ENCODE measurements around the gene IFRD2.

DNA sequence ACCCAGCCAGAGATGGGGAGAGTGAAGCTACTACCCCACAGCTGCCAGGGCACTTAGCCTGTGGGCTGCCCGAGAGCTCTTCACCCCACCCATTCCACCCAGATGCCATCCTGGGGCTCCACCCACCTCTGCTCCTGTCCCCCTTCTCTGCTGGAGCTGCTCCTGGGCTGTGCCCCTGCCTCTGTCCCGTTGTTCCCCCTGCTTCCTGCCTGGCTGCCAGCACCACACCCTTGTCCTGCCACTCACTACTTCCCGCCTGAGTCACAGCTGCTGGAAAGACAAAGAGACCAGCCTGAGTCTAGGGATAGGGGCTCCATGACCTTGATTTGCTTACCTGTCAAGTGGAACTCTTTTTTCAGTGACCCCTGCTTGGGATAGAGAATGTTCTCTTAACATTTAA, 43.8 kb downstream of the IFRD2 start:
- TF ChIP-seq, protein P1, sequence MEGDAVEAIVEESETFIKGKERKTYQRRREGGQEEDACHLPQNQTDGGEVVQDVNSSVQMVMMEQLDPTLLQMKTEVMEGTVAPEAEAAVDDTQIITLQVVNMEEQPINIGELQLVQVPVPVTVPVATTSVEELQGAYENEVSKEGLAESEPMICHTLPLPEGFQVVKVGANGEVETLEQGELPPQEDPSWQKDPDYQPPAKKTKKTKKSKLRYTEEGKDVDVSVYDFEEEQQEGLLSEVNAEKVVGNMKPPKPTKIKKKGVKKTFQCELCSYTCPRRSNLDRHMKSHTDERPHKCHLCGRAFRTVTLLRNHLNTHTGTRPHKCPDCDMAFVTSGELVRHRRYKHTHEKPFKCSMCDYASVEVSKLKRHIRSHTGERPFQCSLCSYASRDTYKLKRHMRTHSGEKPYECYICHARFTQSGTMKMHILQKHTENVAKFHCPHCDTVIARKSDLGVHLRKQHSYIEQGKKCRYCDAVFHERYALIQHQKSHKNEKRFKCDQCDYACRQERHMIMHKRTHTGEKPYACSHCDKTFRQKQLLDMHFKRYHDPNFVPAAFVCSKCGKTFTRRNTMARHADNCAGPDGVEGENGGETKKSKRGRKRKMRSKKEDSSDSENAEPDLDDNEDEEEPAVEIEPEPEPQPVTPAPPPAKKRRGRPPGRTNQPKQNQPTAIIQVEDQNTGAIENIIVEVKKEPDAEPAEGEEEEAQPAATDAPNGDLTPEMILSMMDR (IDR thresholded peaks at IDR 0.05; ENCODE audit: low read depth, low read length): no peak
- TF ChIP-seq POLR2A (IDR thresholded peaks at IDR 0.05; ENCODE audit: extremely low read depth, insufficient read length): no peak
